Loucy (cell line): ENCODE measurements around the gene VPS54.

Experiments used
- EZH2phosphoT487 ChIP-seq: fragments of 200-600 bp; IDR thresholded peaks from 2 replicates; pipeline ENCODE4 v1.6.1; 2018; ENCODE audit warnings: antibody characterized with exemption, mild to moderate bottlenecking, moderate library complexity, borderline replicate concordance
- TF ChIP-seq, protein P1 (sequence below): fragments of 200-600 bp; sonication (generic); conservative IDR thresholded peaks from 2 replicates; pipeline ENCODE4 v1.5.1; 2014; ENCODE audit warnings: mild to moderate bottlenecking, antibody characterized with exemption, low read length

DNA sequence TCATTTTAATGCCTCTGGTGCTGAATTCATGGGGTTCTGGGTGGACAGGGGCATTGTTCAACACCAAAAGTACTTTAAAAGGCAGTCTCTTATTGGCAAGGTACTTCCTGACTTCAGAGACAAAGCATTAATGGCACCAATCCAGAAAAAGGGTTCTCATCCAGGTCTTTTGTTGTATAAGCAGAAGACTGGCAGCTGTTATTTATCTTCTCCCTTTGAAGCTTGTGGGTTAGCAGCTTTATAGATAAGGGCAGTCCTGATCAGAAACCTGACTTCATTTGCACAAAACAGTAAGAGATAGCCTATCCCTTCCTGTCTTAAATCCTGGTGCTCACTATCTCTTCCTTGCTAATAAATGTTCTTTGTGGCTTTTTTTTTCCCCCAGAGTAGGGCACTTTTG is 68.8 kb downstream of the VPS54 start:
- TF ChIP-seq, protein P1, sequence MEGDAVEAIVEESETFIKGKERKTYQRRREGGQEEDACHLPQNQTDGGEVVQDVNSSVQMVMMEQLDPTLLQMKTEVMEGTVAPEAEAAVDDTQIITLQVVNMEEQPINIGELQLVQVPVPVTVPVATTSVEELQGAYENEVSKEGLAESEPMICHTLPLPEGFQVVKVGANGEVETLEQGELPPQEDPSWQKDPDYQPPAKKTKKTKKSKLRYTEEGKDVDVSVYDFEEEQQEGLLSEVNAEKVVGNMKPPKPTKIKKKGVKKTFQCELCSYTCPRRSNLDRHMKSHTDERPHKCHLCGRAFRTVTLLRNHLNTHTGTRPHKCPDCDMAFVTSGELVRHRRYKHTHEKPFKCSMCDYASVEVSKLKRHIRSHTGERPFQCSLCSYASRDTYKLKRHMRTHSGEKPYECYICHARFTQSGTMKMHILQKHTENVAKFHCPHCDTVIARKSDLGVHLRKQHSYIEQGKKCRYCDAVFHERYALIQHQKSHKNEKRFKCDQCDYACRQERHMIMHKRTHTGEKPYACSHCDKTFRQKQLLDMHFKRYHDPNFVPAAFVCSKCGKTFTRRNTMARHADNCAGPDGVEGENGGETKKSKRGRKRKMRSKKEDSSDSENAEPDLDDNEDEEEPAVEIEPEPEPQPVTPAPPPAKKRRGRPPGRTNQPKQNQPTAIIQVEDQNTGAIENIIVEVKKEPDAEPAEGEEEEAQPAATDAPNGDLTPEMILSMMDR = no peak
- no peak for TF ChIP-seq EZH2phosphoT487
